Stimulated activated CD4-positive, alpha-beta T cell treated with anti-CD3 and anti-CD28 coated beads, Interleukin-12 subunit alpha, Interleukin-12 subunit beta, amount 100 ng/mL, for 4 hours (primary cell): ENCODE results near the gene DUSP1.

Experiments
- DNase-seq: peaks from one replicate; pipeline ENCODE4 v3.0.0-alpha.2; 2020

Gene DUSP1

GRCh38 chr5:172762214-172763119 is 8.5 kb downstream of the DUSP1 start:
- no peak for DNase-seq

- no peak for DNase-seq
These were observed 10.0 kb downstream of the DUSP1 start for GRCh38 chr5:172760959-172761358.

GRCh38 chr5:172760136-172760535 is 10.9 kb downstream of the DUSP1 start:
- no peak for DNase-seq

- DNase-seq, result no peak
These were observed 12.2 kb downstream of the DUSP1 start for GRCh38 chr5:172758834-172759149.

GRCh38 chr5:172758077-172758833 is 12.7 kb downstream of the DUSP1 start:
- no peak for DNase-seq

GRCh38 chr5:172757394-172758010 is 13.5 kb downstream of the DUSP1 start:
- no peak for DNase-seq

GRCh38 chr5:172756764-172757393 is 14.1 kb downstream of the DUSP1 start:
- DNase-seq, result no peak

- DNase-seq, result no peak
These were observed 16.2 kb downstream of the DUSP1 start for GRCh38 chr5:172754596-172755356.

- DNase-seq, result no peak
These were observed 17.9 kb downstream of the DUSP1 start for GRCh38 chr5:172753101-172753500.

GRCh38 chr5:172751761-172752510 is 19.1 kb downstream of the DUSP1 start:
- no peak for DNase-seq

GRCh38 chr5:172749881-172750633 is 20.9 kb downstream of the DUSP1 start:
- no peak for DNase-seq

GRCh38 chr5:172749076-172749475 is 21.9 kb downstream of the DUSP1 start:
- DNase-seq, result no peak

GRCh38 chr5:172748341-172748843 is 22.6 kb downstream of the DUSP1 start:
- DNase-seq, result no peak

GRCh38 chr5:172747471-172747870 is 23.5 kb downstream of the DUSP1 start:
- no peak for DNase-seq

GRCh38 chr5:172746725-172747124 is 24.3 kb downstream of the DUSP1 start:
- DNase-seq, result no peak

GRCh38 chr5:172745838-172746237 is 25.2 kb downstream of the DUSP1 start:
- no peak for DNase-seq

GRCh38 chr5:172745406-172745805 is 25.6 kb downstream of the DUSP1 start:
- DNase-seq, result no peak

- DNase-seq, result no peak
These were observed 26.6 kb downstream of the DUSP1 start for GRCh38 chr5:172744123-172745104.
